H1 (cell line): ENCODE measurements around the gene FGF2. TPM values are rescaled to one million over a fixed set of nuclear protein-coding genes. Genes with fewer than 3 reads are reported as not detected.

ENCODE experiments used
- CTCF ChIA-PET: fragments of 300-600 bp; sonication (Branson Sonifier 250); formaldehyde crosslinking; loops from one replicate; lab custom pipeline; 2021; ENCODE audit not compliant: partially characterized antibody; lab: Charles Lee
- POLR2A ChIA-PET: fragments of 300-600 bp; sonication (Branson Sonifier 250); formaldehyde crosslinking; loops from one replicate; lab custom pipeline; 2021; ENCODE audit warnings: inconsistent platforms; ENCODE audit not compliant: partially characterized antibody; lab: Charles Lee
- DNase-seq, 2 experiments: peaks; one replicate each; pipeline versions ENCODE4 v3.0.0 to v3.0.0-alpha.2; 2010 to 2022; ENCODE audit warnings: low spot score in 2 of 2, low read depth in 1 of 2, mixed read lengths in 1 of 2
- FAIRE-seq: peaks from 2 replicates; lab custom pipeline; 2011; peaks lifted over from hg19 to GRCh38; lab: Jason Lieb, UNC
- H2AFZ ChIP-seq: 2 replicates; pipeline ENCODE4 v1.8.1; 2012; ENCODE audit warnings: low read length, inconsistent platforms
- H2AK5ac ChIP-seq: 2 replicates; pipeline ENCODE4 v1.6.1; 2013; ENCODE audit warnings: low read depth, low read length
- H2BK120ac ChIP-seq: replicated peaks from 2 replicates; pipeline ENCODE3; 2013; ENCODE audit warnings: low read depth, low read length, inconsistent platforms
- H2BK12ac ChIP-seq: 2 replicates; pipeline ENCODE4 v1.6.1; 2013; ENCODE audit warnings: low read depth, low read length
- H2BK15ac ChIP-seq: 2 replicates; pipeline ENCODE4 v1.6.1; 2013; ENCODE audit warnings: low read length
- H2BK20ac ChIP-seq: 2 replicates; pipeline ENCODE4 v1.6.1; 2013; ENCODE audit warnings: low read length
- H2BK5ac ChIP-seq: 2 replicates; pipeline ENCODE4 v1.6.1; 2013; ENCODE audit warnings: low read depth, low read length
- H3K14ac ChIP-seq: 2 replicates; pipeline ENCODE4 v1.6.1; 2013; ENCODE audit warnings: inconsistent platforms; ENCODE audit not compliant: insufficient read length
- H3K18ac ChIP-seq: 2 replicates; pipeline ENCODE4 v1.6.1; 2013; ENCODE audit warnings: low read length; ENCODE audit errors: extremely low read depth
- H3K23ac ChIP-seq: 2 replicates; pipeline ENCODE4 v1.6.1; 2013; ENCODE audit warnings: inconsistent platforms; ENCODE audit not compliant: insufficient read length
- H3K23me2 ChIP-seq: 2 replicates; pipeline ENCODE4 v1.6.1; 2013; ENCODE audit warnings: low read depth, low read length
- H3K27ac ChIP-seq: 2 replicates; pipeline ENCODE4 v1.6.1; 2011; ENCODE audit warnings: low read depth, low read length, inconsistent platforms
- H3K27me3 ChIP-seq, 4 experiments: replicated peaks in 1 of 4; 1 replicate in 1 of 4; 2 replicates in 3 of 4; pipeline versions ENCODE4 v1.6.1 to v1.8.1; 2011 to 2013; ENCODE audit warnings: low read length in 3 of 4, mild to moderate bottlenecking in 3 of 4, inconsistent platforms in 2 of 4, mixed read lengths in 2 of 4, moderate library complexity in 1 of 4; ENCODE audit not compliant: control insufficient read depth in 3 of 4, insufficient read depth in 3 of 4; ENCODE audit errors: extremely low read depth in 1 of 4
- H3K36me3 ChIP-seq, 4 experiments: 2 replicates each; pipeline versions ENCODE4 v1.6.1 to v1.8.1; 2011 to 2013; ENCODE audit warnings: mild to moderate bottlenecking in 4 of 4, low read length in 3 of 4, moderate library complexity in 2 of 4, control low read depth in 1 of 4, inconsistent platforms in 1 of 4; ENCODE audit not compliant: insufficient read depth in 4 of 4, control insufficient read depth in 2 of 4
- H3K4ac ChIP-seq: replicated peaks from 2 replicates; pipeline ENCODE3; 2013; ENCODE audit warnings: low read length, low read depth, mixed read lengths, inconsistent platforms; ENCODE audit not compliant: insufficient read length
- H3K4me1 ChIP-seq, 4 experiments: replicated peaks in 1 of 4; 1 replicate in 1 of 4; 2 replicates in 3 of 4; pipeline versions ENCODE4 v1.6.1 to v1.8.1; 2011 to 2013; ENCODE audit warnings: low read length in 3 of 4, inconsistent platforms in 2 of 4, mixed read lengths in 1 of 4; ENCODE audit not compliant: insufficient read depth in 4 of 4, control insufficient read depth in 3 of 4
- H3K4me2 ChIP-seq, 2 experiments: 2 replicates each; pipeline versions ENCODE4 v1.6.1 to v1.8.1; 2011 to 2013; ENCODE audit warnings: low read depth in 2 of 2, low read length in 2 of 2, control low read depth in 1 of 2, inconsistent platforms in 1 of 2, mild to moderate bottlenecking in 1 of 2; ENCODE audit not compliant: insufficient read depth in 1 of 2
- H3K4me3 ChIP-seq, 4 experiments: fragments of 200-600, 300-600 bp in 1 of 4; sonication (generic), shearing (Covaris generic), sonication (Bioruptor Twin) in 1 of 4; 2 replicates each; pipeline versions ENCODE4 v1.5.1 to v1.8.1; 2011 to 2016; ENCODE audit warnings: low read length in 4 of 4, low read depth in 3 of 4, control low read depth in 2 of 4, inconsistent platforms in 2 of 4, mild to moderate bottlenecking in 2 of 4, mixed read lengths in 1 of 4, moderate library complexity in 1 of 4; ENCODE audit not compliant: insufficient read depth in 2 of 4; ENCODE audit errors: extremely low read depth in 1 of 4
- H3K56ac ChIP-seq: replicated peaks from 2 replicates; pipeline ENCODE3; 2013; ENCODE audit warnings: low read depth, mild to moderate bottlenecking, mixed read lengths, low read length, inconsistent platforms; ENCODE audit not compliant: insufficient read length
- H3K79me1 ChIP-seq: 2 replicates; pipeline ENCODE4 v1.6.1; 2013; ENCODE audit warnings: low read depth, low read length, control low read depth
- H3K79me2 ChIP-seq, 2 experiments: 2 replicates each; pipeline versions ENCODE4 v1.6.1 to v1.8.1; 2012 to 2013; ENCODE audit warnings: low read length in 2 of 2, mild to moderate bottlenecking in 2 of 2, inconsistent platforms in 1 of 2; ENCODE audit not compliant: insufficient read depth in 2 of 2, control insufficient read depth in 1 of 2
- H3K9ac ChIP-seq, 4 experiments: replicated peaks in 1 of 4; 1 replicate in 1 of 4; 2 replicates in 3 of 4; pipeline versions ENCODE4 v1.6.1 to v1.8.1; 2011 to 2013; ENCODE audit warnings: low read depth in 3 of 4, low read length in 3 of 4, control low read depth in 2 of 4, mild to moderate bottlenecking in 2 of 4, moderate library complexity in 2 of 4, inconsistent platforms in 1 of 4; ENCODE audit errors: extremely low read depth in 1 of 4
- H3K9me3 ChIP-seq, 2 experiments: 2 replicates each; pipeline versions ENCODE4 v1.6.1 to v1.8.1; 2012 to 2013; ENCODE audit warnings: mild to moderate bottlenecking in 2 of 2, moderate library complexity in 2 of 2, control low read depth in 1 of 2, inconsistent platforms in 1 of 2, low read depth in 1 of 2, low read length in 1 of 2, mixed read lengths in 1 of 2; ENCODE audit not compliant: insufficient read depth in 2 of 2
- H4K20me1 ChIP-seq, 2 experiments: replicated peaks in 1 of 2; 2 replicates each; pipeline versions ENCODE3 to v1.8.1; 2011 to 2013; ENCODE audit warnings: inconsistent platforms in 2 of 2, low read length in 2 of 2, mild to moderate bottlenecking in 1 of 2; ENCODE audit not compliant: insufficient read depth in 2 of 2, control insufficient read depth in 1 of 2
- H4K5ac ChIP-seq: 2 replicates; pipeline ENCODE4 v1.6.1; 2013; ENCODE audit warnings: low read length, low read depth, mixed read lengths, inconsistent platforms; ENCODE audit not compliant: insufficient read length
- H4K8ac ChIP-seq: 2 replicates; pipeline ENCODE4 v1.8.0; 2013; ENCODE audit warnings: mild to moderate bottlenecking, moderate library complexity, low read length, inconsistent platforms; ENCODE audit not compliant: insufficient read depth; ENCODE audit errors: extremely low read depth
- H4K91ac ChIP-seq: replicated peaks from 2 replicates; pipeline ENCODE3; 2013; ENCODE audit warnings: low read length, mixed read lengths, inconsistent platforms; ENCODE audit not compliant: insufficient read length
- E2F6 ChIP-seq: IDR thresholded peaks from 2 replicates; pipeline ENCODE4 v1.6.1; 2012; ENCODE audit warnings: inconsistent platforms
- KDM1A ChIP-seq: fragments of 200-600, 300-600 bp; sonication (generic); IDR thresholded peaks from 2 replicates; pipeline ENCODE4 v1.7.1; 2016; ENCODE audit warnings: mild to moderate bottlenecking, low read length, borderline replicate concordance
- KDM5A ChIP-seq: fragments of 200-600 bp; IDR thresholded peaks from 2 replicates; pipeline ENCODE4 v1.7.1; 2012; ENCODE audit warnings: mild to moderate bottlenecking, low read length, inconsistent platforms, mixed read lengths
- WGBS, 2 experiments: shearing (Covaris generic) in 1 of 2; methylation state at CpG; one replicate each; pipeline versions ENCODE4 v1.1.6 to v1.1.7; 2013 to 2015; ENCODE audit warnings: low lambda C conversion rate in 2 of 2, mixed read lengths in 2 of 2, inconsistent platforms in 1 of 2, low coverage in 1 of 2, missing lambda C conversion rate in 1 of 2; ENCODE audit not compliant: insufficient replicate concordance in 2 of 2, insufficient coverage in 1 of 2, insufficient read length in 1 of 2; ENCODE audit errors: extremely low coverage in 1 of 2, missing lambda C conversion rate in 1 of 2; 5-methylcytosine and 5-hydroxymethylcytosine counted together
- polyA plus RNA-seq, 7 experiments: library from polyadenylated mRNA; depleted of rRNA in 3 of 7; stranded (reverse) in 5 of 7; unstranded in 2 of 7; fragments of >200 nt in 5 of 7; fragments of 200-250 nt in 2 of 7; gene quantifications; 1 replicate in 5 of 7; 2 replicates in 1 of 7; 4 replicates in 1 of 7; pipeline versions ENCODE4 v1.2.1 to v1.2.3, GENCODE V29; 2011 to 2013; ENCODE audit warnings: missing spikeins in 2 of 7, mixed read lengths in 2 of 7
- total RNA-seq: library from RNA; stranded (reverse); fragmentation: NEBNext Ultra II Directional; extraction: Animal tissue kit (Norgen Biotek cat#: 25700); gene quantifications from 2 replicates; pipeline ENCODE4 v1.2.1, GENCODE V29; 2021

Gene FGF2
- total and polyA plus RNA-seq, 2 of the 8 experiments (the other 6 are each of a cell fraction or from before 2014, with no cell fraction given) = 23.4 to 145 TPM

GRCh38 chr4:122922877-122923511 is 96.4 kb downstream of the FGF2 start:
- Histone ChIP-seq H3K56ac (no peak overlapping the region), H3K23me2 (peaks cover 6% of the 10 kb centered on the region), H2BK12ac (no peak overlapping the region), H2AK5ac (no peak overlapping the region), H2BK5ac (peak overlapping the region; percentile 62; the same call in 1 of the 2 replicates), H4K8ac (no peak overlapping the region), H3K4ac (no peak overlapping the region), H3K27me3 (no peaks in the 10 kb centered on the region), H3K36me3 (peaks cover 0 to 7% (median 0%) of the 10 kb centered on the region in 4 experiments; a peak in 1 of 8 replicates), H3K9ac (peak overlapping the region in 3 of 4 experiments; percentile 70 to 97 (median 70); a peak in 6 of 7 replicates), H4K5ac (peak overlapping the region; percentile 53), H3K4me1 (peaks cover 0 to 6% (median 2%) of the 10 kb centered on the region in 4 experiments; a peak in 4 of 7 replicates), H2BK15ac (no peak overlapping the region), H3K4me2 (peak overlapping the region; percentile 64 to 72), H4K20me1 (peaks cover 0 to 2% of the 10 kb centered on the region in 2 experiments), H3K9me3 (no peaks in the 10 kb centered on the region), H3K14ac (no peak overlapping the region), H3K18ac (peak overlapping the region; percentile 65), H3K27ac (peak overlapping the region; percentile 10; the same call in 1 of the 2 replicates), H3K79me2 (peaks cover 8 to 46% of the 10 kb centered on the region in 2 experiments; a peak in 3 of 4 replicates), H3K23ac (no peak overlapping the region), H3K4me3 (peak overlapping the region; percentile 78 to 93 (median 86)), H2BK120ac (peak overlapping the region; percentile 48), H4K91ac (no peak overlapping the region), H3K79me1 (peaks cover 6% of the 10 kb centered on the region; the same call in 1 of the 2 replicates), H2AFZ (peak overlapping the region; percentile 78), H2BK20ac (no peak overlapping the region)
- 2% methylated on average over 34 of the region's 34 CpGs; no CpG with 5 or more reads in 1 of the 2 experiments for WGBS, 2 experiments
- ChIA-PET POLR2A (interaction anchor here (0.6 to 4.8 kb wide), 11 partner anchors 9 to 547 kb away, joined by 3 to 32 read pairs (median 4); no protein-coding TSS in a partner anchor), CTCF (interaction anchor here (0.7 to 2.6 kb wide), 5 partner anchors 8 to 1022 kb away, joined by 3 to 19 read pairs (median 3); no protein-coding TSS in a partner anchor)
- FAIRE-seq (peak; percentile 82), DNase-seq (peak in 1 of 2 experiments; percentile 89)
- no peak for TF ChIP-seq E2F6
- no peak; the same call in 1 of the 2 replicates for TF ChIP-seq KDM1A
- TF ChIP-seq KDM5A = 0 out of 2 replicates have a peak, but pooled peaks have one; percentile 49
